Calu3 (cell line): ENCODE data around the gene GLMP. TPM values are rescaled to one million over a fixed set of nuclear protein-coding genes. Genes with fewer than 3 reads are reported as not detected.

Experiments
- BruUV-seq: library from RNA; stranded (reverse); fragments of 400-500 nt; replicated peaks from 2 replicates; lab custom pipeline; 2021; lab: Mats Ljungman, UMichigan
- CTCF ChIA-PET: fragments of 300-600 bp; sonication (Branson Sonifier 250); formaldehyde crosslinking; loops from one replicate; lab custom pipeline; 2022; ENCODE audit warnings: antibody characterized with exemption; lab: Charles Lee
- DNase-seq: peaks from one replicate; pipeline ENCODE4 v3.0.0; 2022
- H3K27ac Mint-ChIP-seq: one replicate; pipeline ENCODE4 v1.8.0; 2022; ENCODE audit warnings: mixed read lengths; ENCODE audit not compliant: unreplicated experiment
- H3K27me3 Mint-ChIP-seq: one replicate; pipeline ENCODE4 v1.8.0; 2022; ENCODE audit warnings: mixed read lengths; ENCODE audit not compliant: unreplicated experiment
- H3K36me3 Mint-ChIP-seq: one replicate; pipeline ENCODE4 v1.8.0; 2022; ENCODE audit warnings: mild to moderate bottlenecking, moderate library complexity, mixed read lengths; ENCODE audit not compliant: insufficient read depth, unreplicated experiment
- H3K4me1 Mint-ChIP-seq: one replicate; pipeline ENCODE4 v1.8.0; 2022; ENCODE audit warnings: mild to moderate bottlenecking, low read depth, mixed read lengths; ENCODE audit not compliant: unreplicated experiment
- H3K4me3 Mint-ChIP-seq: one replicate; pipeline ENCODE4 v1.8.0; 2022; ENCODE audit warnings: mild to moderate bottlenecking, low read depth, moderate library complexity, mixed read lengths; ENCODE audit not compliant: unreplicated experiment
- H3K9me3 Mint-ChIP-seq: one replicate; pipeline ENCODE4 v1.8.0; 2022; ENCODE audit warnings: low read depth, mixed read lengths; ENCODE audit not compliant: unreplicated experiment
- CTCF ChIP-seq: fragments of 200-600 bp; IDR thresholded peaks from one replicate; pipeline ENCODE4 v1.8.0; 2022; ENCODE audit warnings: antibody characterized with exemption; ENCODE audit not compliant: unreplicated experiment
- intact Hi-C: fragments of 100-400 bp; cut with micrococcal nuclease; formaldehyde crosslinking; loops from one replicate; pipeline ENCODE4 v1.10.0; 2022; ENCODE audit not compliant: unreplicated experiment
- total RNA-seq: library from RNA; stranded (reverse); gene quantifications from 2 replicates; pipeline ENCODE4 v1.2.3, GENCODE V29; 2022

The GLMP gene
- total RNA-seq, 1 experiment from 2014 or later = 31.0 TPM

GRCh38 chr1:156286061-156286460 lies 9.4 kb downstream of the GLMP start:
- no peak for TF ChIP-seq CTCF
- Mint-ChIP-seq H3K4me3 (no peak overlapping the region), H3K27me3 (no peaks in the 10 kb centered on the region), H3K27ac (no peak overlapping the region), H3K36me3 (peaks cover 45% of the 10 kb centered on the region), H3K9me3 (no peaks in the 10 kb centered on the region), H3K4me1 (peaks cover 21% of the 10 kb centered on the region)
- CTCF ChIA-PET = no interaction called here
- no peak for DNase-seq
- no TSS peak for BruUV-seq
- intact Hi-C loops = no loop called here

GRCh38 chr1:156285437-156285836 lies 10.0 kb downstream of the GLMP start:
- DNase-seq = no peak
- Mint-ChIP-seq H3K27me3 (no peaks in the 10 kb centered on the region), H3K4me1 (peaks cover 19% of the 10 kb centered on the region), H3K4me3 (no peak overlapping the region), H3K36me3 (peaks cover 45% of the 10 kb centered on the region), H3K27ac (no peak overlapping the region), H3K9me3 (no peaks in the 10 kb centered on the region)
- BruUV-seq = no TSS peak
- no peak for TF ChIP-seq CTCF
- intact Hi-C loops = no loop called here
- CTCF ChIA-PET = no interaction called here

GRCh38 chr1:156284757-156285156 lies 10.7 kb downstream of the GLMP start:
- TF ChIP-seq CTCF = no peak
- Mint-ChIP-seq H3K4me3 (peak overlapping the region; percentile 72), H3K36me3 (peaks cover 45% of the 10 kb centered on the region), H3K27ac (no peak overlapping the region), H3K27me3 (no peaks in the 10 kb centered on the region), H3K9me3 (no peaks in the 10 kb centered on the region), H3K4me1 (peaks cover 19% of the 10 kb centered on the region)
- BruUV-seq = no TSS peak
- intact Hi-C loops = loop anchor here (5.0 kb wide), 2 partner anchors 53 to 218 kb away; partner anchors contain the start of genes CCT3, MEF2D and TSACC
- DNase-seq = no peak
- CTCF ChIA-PET = interaction anchor here (0.5 to 1.4 kb wide), 4 partner anchors 12 to 57 kb away, joined by 3 to 4 read pairs (median 4); no protein-coding TSS in a partner anchor

- no peaks in the 10 kb centered on the region for H3K9me3 Mint-ChIP-seq
- H3K36me3 Mint-ChIP-seq = peaks cover 45% of the 10 kb centered on the region
- DNase-seq = peak; percentile 74
- no peak for TF ChIP-seq CTCF
- intact Hi-C loops = loop anchor here (5.0 kb wide), 2 partner anchors 53 to 218 kb away; partner anchors contain the start of genes CCT3, MEF2D and TSACC
- peak within 1 kb of the TSS; percentile 78 for H3K27ac Mint-ChIP-seq
- CTCF ChIA-PET = interaction anchor here (0.5 to 1.7 kb wide), 8 partner anchors 12 to 138 kb away, joined by 3 to 4 read pairs (median 3); no protein-coding TSS in a partner anchor
- peak within 1 kb of the TSS; percentile 72 for H3K4me3 Mint-ChIP-seq
- BruUV-seq = no TSS peak
- no peaks in the 10 kb centered on the region for H3K27me3 Mint-ChIP-seq
- peaks cover 19% of the 10 kb centered on the region for H3K4me1 Mint-ChIP-seq
Measured at GRCh38 chr1:156284112-156284511, 11.4 kb downstream of the GLMP start, which contains the start of gene TMEM79. Gene TMEM79 (plus strand): TSS chr1:156284325. CDS start chr1:156285227, 902 bp downstream.
